ENCODE measurements around the gene ERVK3-1. TPM values are rescaled to one million over a fixed set of nuclear protein-coding genes. Genes with fewer than 3 reads are reported as not detected.

The ERVK3-1 gene
- total RNA-seq, 1 experiment from 2014 or later: 68.4 TPM

DNA sequence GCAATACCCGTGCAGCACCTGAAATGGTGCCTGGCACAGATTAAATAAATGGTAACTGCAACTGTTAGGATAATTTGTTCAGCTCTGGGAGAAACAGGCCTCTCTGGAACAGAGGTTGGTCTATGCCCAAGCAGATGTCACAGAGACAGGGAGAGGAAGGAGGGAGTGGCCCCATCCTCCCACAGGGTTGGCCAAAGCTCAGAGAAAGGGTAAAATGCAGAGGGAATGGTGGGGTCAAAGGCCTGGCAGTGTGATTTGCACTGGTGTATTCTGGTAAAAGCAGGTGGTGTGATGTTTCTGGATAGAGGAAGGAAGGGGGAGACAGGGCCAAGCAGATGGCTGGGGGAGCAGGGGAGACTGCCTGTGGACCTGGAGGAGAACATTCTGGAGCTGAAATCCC is 31.0 kb downstream of the ERVK3-1 start:
- H3K36me3 Mint-ChIP-seq (ENCODE audit: insufficient read depth, unreplicated experiment): peaks cover 5% of the 10 kb centered on the region
- no peak overlapping the region for H3K27ac Mint-ChIP-seq (ENCODE audit: unreplicated experiment)
- peaks cover 4% of the 10 kb centered on the region for H3K9me3 Mint-ChIP-seq (ENCODE audit: low read depth, unreplicated experiment)
- no peak for DNase-seq
- no peaks in the 10 kb centered on the region for H3K27me3 Mint-ChIP-seq (ENCODE audit: unreplicated experiment)
- no peak overlapping the region for H3K4me3 Mint-ChIP-seq (ENCODE audit: low read depth, unreplicated experiment)
- no peaks in the 10 kb centered on the region for H3K4me1 Mint-ChIP-seq (ENCODE audit: low read depth, unreplicated experiment)
- CTCF ChIA-PET: interaction anchor here (0.5 kb wide), 1 partner anchor 240 kb away, joined by 4 read pairs; no protein-coding TSS in a partner anchor
- TF ChIP-seq, protein P1, sequence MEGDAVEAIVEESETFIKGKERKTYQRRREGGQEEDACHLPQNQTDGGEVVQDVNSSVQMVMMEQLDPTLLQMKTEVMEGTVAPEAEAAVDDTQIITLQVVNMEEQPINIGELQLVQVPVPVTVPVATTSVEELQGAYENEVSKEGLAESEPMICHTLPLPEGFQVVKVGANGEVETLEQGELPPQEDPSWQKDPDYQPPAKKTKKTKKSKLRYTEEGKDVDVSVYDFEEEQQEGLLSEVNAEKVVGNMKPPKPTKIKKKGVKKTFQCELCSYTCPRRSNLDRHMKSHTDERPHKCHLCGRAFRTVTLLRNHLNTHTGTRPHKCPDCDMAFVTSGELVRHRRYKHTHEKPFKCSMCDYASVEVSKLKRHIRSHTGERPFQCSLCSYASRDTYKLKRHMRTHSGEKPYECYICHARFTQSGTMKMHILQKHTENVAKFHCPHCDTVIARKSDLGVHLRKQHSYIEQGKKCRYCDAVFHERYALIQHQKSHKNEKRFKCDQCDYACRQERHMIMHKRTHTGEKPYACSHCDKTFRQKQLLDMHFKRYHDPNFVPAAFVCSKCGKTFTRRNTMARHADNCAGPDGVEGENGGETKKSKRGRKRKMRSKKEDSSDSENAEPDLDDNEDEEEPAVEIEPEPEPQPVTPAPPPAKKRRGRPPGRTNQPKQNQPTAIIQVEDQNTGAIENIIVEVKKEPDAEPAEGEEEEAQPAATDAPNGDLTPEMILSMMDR (IDR thresholded peaks at IDR 0.05; ENCODE audit: unreplicated experiment): no peak
- intact Hi-C loops (cut with micrococcal nuclease; ENCODE audit: unreplicated experiment): no loop called here
- BruUV-seq (replicated peaks): no TSS peak

DNA sequence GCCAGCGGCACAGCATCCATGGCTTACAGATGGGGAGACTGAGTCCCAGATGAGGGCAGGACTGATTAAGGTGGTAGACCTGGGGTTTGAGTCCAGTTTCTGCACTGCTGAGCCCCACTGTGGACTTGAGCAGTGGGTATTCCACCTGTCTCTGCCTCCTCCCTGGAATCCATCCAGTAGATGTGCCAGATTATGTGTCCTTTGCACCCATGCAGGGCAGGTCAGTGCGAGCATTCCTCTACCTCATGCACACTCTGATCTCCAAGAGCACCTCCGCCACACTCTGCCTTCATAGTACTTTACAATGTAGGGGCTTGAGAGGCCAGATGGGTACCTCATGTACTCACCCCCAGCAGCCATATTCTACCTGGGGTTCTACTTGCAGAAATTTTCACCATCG is 31.6 kb downstream of the ERVK3-1 start:
- no peak for DNase-seq
- CTCF ChIA-PET: no interaction called here
- Mint-ChIP-seq H3K9me3 (ENCODE audit: low read depth, unreplicated experiment) (peaks cover 4% of the 10 kb centered on the region), H3K4me3 (ENCODE audit: low read depth, unreplicated experiment) (no peak overlapping the region), H3K4me1 (ENCODE audit: low read depth, unreplicated experiment) (no peaks in the 10 kb centered on the region), H3K36me3 (ENCODE audit: insufficient read depth, unreplicated experiment) (peaks cover 5% of the 10 kb centered on the region), H3K27ac (ENCODE audit: unreplicated experiment) (no peak overlapping the region), H3K27me3 (ENCODE audit: unreplicated experiment) (no peaks in the 10 kb centered on the region)
- TF ChIP-seq, protein P1 (IDR thresholded peaks at IDR 0.05; ENCODE audit: unreplicated experiment): no peak
- no TSS peak for BruUV-seq (replicated peaks)
- intact Hi-C loops (cut with micrococcal nuclease; ENCODE audit: unreplicated experiment): no loop called here

GRCh38 chr19:58338336-58338735 is 33.2 kb downstream of the ERVK3-1 start:
- peaks cover 5% of the 10 kb centered on the region for H3K36me3 Mint-ChIP-seq (ENCODE audit: insufficient read depth, unreplicated experiment)

DNA sequence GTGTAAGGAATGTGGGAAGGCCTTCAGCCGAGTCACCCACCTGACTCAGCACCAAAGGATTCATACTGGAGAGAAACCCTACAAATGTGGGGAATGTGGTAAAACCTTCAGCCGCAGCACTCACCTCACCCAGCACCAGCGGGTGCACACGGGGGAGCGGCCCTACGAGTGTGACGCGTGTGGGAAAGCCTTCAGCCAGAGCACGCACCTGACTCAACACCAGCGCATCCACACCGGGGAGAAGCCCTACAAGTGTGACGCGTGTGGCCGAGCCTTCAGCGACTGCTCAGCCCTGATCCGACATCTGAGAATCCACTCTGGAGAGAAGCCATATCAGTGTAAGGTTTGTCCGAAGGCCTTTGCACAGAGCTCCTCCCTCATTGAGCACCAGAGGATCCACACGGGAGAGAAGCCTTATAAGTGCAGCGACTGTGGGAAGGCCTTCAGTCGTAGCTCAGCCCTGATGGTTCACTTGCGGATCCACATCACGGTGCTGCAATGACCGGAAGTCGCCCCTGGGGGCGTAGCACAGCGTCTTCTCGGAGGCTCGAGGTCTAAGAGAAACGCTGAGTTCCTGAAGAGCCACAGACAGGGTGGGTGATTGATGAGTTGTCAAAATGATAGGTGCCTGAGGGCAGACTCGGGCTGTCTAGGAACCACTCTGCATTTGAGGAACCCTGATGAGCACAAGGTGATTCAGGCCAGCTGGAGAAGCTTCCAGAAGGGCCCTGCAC is 33.8 kb downstream of the ERVK3-1 start:
- TF ChIP-seq, protein P1 (IDR thresholded peaks at IDR 0.05; ENCODE audit: unreplicated experiment): no peak
- H3K4me1 Mint-ChIP-seq (ENCODE audit: low read depth, unreplicated experiment): no peaks in the 10 kb centered on the region
- no peak overlapping the region for H3K27ac Mint-ChIP-seq (ENCODE audit: unreplicated experiment)
- no peak overlapping the region for H3K4me3 Mint-ChIP-seq (ENCODE audit: low read depth, unreplicated experiment)
- no peaks in the 10 kb centered on the region for H3K27me3 Mint-ChIP-seq (ENCODE audit: unreplicated experiment)
- intact Hi-C loops (cut with micrococcal nuclease; ENCODE audit: unreplicated experiment): no loop called here
- DNase-seq: no peak
- peaks cover 5% of the 10 kb centered on the region for H3K36me3 Mint-ChIP-seq (ENCODE audit: insufficient read depth, unreplicated experiment)
- H3K9me3 Mint-ChIP-seq (ENCODE audit: low read depth, unreplicated experiment): peaks cover 4% of the 10 kb centered on the region
- no TSS peak for BruUV-seq (replicated peaks)
- CTCF ChIA-PET: no interaction called here

More at GRCh38 chr19:58338336-58338735, 33.2 kb downstream of the ERVK3-1 start:
- Mint-ChIP-seq H3K4me1 (ENCODE audit: low read depth, unreplicated experiment) (no peaks in the 10 kb centered on the region), H3K27me3 (ENCODE audit: unreplicated experiment) (no peaks in the 10 kb centered on the region), H3K27ac (ENCODE audit: unreplicated experiment) (no peak overlapping the region), H3K9me3 (ENCODE audit: low read depth, unreplicated experiment) (peaks cover 4% of the 10 kb centered on the region), H3K4me3 (ENCODE audit: low read depth, unreplicated experiment) (no peak overlapping the region)
- no TSS peak for BruUV-seq (replicated peaks)
- no peak for DNase-seq
- CTCF ChIA-PET: no interaction called here
- intact Hi-C loops (cut with micrococcal nuclease; ENCODE audit: unreplicated experiment): no loop called here
- TF ChIP-seq, protein P1 (IDR thresholded peaks at IDR 0.05; ENCODE audit: unreplicated experiment): no peak

Measured in Calu3 (cell line).